HCEC 1CT (cell line): ENCODE data around the gene MITF.
A peak's percentile ranks its signal among the peaks of the same experiment; 100 is the strongest.

Experiments used
- DNase-seq: peaks from one replicate; pipeline ENCODE4 v3.0.0-alpha.2; 2017

Gene MITF

DNA sequence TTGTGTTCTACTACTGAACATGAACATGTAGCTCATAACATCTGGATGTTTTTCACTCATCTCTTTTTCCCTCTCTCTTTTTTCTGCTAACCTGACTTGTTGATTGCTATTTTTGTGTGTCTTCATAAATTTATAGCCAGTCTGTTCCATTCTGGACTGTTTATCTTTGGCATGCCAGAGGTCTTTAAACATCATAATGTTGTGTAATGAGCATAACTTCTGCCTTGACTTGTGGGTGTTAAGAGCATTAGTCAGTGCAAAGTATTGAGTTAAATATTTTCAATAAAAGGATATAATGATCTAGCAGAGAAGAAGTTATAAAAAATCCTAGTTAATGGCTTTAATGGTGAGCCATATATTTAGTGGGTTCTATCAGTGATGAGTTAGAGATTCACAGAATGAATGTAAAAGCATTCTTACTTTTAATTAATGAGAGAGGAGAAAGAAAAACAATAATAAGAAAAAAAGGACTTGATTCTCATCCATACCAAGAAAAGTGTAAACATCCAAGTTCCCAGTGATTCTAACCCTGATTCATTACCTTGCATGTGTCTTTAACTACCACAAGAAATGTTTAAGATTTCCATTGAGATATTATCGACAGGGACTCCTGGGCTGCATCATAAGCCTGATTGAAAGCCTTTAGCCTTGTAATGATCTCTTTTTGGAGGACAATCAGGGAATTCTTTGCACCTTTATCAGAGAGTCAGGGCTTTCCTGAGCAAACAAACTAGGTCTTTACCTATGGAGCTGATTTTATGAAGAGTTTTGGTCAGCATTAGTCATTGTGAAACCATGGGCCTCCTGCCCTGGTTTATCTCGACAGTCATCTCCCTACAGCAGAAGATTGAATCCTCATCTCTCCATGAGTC is 22.9 kb downstream of the MITF start:
- peak; percentile 95 for DNase-seq

GRCh38 chr3:69762768-69763229 is 23.5 kb downstream of the MITF start:
- no peak for DNase-seq

DNA sequence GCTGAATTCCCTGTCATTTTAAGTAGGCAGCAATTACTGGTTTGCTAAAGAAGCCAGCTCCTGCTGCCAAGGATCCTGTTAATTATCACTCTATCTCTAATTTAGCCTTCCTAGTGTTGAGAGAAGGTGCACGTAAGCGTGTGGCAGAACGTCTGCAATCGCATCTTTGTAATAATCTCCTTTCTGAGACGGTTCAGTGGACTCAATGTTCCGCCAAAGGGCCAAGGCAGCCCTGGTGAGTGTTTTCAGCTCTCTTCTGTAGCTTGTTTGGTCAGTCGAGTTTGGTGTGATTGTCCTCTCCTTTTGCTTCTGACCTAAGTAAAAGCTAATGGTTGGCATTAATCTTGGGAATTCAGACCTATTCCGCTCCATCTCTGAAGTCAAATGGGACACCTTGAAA is 24.2 kb downstream of the MITF start:
- DNase-seq = no peak

GRCh38 chr3:69764121-69764741 is 25.0 kb downstream of the MITF start:
- no peak for DNase-seq

DNA sequence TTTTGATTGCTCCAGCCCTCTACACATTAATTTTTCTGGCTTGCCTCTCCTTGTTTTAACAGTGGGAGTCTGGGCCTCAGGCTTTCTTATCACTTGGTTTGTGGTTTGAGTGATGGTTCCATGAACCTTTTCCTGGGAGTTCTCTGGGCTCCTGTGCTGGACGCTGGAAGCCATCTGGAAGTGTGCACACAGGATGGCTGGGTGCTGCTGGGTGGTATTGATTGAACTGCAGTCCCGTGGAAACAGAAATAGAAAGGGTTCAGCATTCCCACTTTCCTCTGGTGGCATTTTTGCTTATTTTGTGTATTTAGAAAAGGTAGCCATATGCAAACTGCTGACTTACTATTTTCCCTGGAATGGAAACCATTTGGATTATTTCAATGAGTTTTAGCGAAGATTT is 25.6 kb downstream of the MITF start:
- DNase-seq = no peak

GRCh38 chr3:69766638-69767037 is 27.4 kb downstream of the MITF start:
- DNase-seq = no peak

DNA sequence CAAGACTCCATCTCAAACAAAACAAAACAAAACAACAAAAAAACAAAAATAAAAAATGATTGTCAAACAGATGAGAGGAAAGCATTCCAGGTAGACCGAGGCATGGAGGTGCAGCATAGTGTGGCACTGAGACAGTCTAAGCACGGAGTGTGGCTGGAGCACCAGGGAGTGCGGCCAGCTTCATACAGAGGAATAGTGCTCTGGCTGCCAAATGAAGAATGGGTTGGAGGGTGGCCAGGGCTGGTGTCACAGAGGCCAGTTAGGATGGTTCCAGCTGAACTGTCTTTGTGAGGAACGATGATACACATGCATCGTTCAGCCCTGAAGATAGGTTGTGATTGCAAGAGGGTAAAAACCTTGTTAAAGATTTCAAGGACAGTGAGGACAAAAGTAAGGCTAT is 28.3 kb downstream of the MITF start:
- DNase-seq = no peak

- no peak for DNase-seq
Observed at GRCh38 chr3:69768438-69768837, 29.2 kb downstream of the MITF start.

DNA sequence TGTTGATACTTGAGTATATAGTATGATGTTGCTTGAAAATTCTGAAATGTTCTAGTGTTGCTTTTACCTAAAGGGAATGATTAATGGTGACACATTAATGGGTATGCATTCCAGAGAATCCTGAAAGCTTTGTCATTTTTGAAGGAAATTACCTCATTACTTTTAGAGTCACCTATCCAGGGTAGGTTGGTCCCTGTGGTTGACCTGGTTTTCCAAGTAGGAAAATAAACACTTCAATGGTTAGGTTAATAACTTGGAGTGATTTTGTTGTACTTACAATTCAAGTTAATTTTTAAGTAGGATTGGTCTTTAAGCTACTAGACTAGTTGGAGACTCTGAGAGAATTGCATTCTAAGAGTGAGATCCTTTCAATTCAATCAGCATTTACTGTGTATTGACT is 31.0 kb downstream of the MITF start:
- DNase-seq = peak; percentile 67

GRCh38 chr3:69770976-69771634 is 31.8 kb downstream of the MITF start:
- peak; percentile 71 for DNase-seq

- no peak for DNase-seq
Observed at GRCh38 chr3:69772152-69772867, 33.0 kb downstream of the MITF start.

DNA sequence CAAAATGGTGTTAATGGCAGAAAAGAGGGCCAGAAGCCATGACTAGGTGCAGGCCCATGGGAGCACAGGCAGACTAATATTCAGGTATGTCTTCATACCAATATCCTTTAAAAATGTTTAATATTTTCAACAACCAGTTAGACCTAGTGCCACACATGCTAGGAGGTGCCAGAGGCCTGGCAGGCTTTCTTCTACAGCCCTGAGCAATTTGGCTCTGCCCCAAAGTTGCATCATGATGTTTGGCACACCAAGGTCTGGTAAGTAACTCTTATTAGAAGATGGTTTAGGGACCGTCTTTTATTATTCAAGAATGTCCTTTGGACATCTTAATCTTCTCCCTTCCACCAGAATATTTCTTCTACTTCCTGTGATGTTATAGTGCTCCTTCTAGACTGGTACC is 34.8 kb downstream of the MITF start:
- DNase-seq = no peak

DNA sequence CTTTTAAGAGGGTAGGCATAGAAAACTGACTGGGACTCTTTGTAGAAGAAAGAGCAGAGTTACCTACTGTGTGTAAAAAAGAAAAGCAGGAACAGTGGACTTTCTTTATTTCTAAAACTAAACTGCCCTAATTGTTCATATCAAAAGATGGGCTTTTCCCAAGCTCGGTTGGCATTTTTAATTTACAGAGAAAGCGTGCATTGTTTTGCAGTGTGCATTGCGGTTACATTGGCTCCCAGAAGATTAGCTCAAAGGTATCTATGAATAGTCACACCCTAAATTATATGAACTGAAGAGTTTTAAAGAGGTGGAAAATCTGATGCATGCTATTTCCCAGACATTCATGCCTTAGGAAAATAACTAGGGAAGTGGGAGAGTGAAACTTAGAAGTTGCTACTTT is 36.5 kb downstream of the MITF start:
- no peak for DNase-seq

GRCh38 chr3:69776289-69776688 is 37.0 kb downstream of the MITF start:
- no peak for DNase-seq

DNA sequence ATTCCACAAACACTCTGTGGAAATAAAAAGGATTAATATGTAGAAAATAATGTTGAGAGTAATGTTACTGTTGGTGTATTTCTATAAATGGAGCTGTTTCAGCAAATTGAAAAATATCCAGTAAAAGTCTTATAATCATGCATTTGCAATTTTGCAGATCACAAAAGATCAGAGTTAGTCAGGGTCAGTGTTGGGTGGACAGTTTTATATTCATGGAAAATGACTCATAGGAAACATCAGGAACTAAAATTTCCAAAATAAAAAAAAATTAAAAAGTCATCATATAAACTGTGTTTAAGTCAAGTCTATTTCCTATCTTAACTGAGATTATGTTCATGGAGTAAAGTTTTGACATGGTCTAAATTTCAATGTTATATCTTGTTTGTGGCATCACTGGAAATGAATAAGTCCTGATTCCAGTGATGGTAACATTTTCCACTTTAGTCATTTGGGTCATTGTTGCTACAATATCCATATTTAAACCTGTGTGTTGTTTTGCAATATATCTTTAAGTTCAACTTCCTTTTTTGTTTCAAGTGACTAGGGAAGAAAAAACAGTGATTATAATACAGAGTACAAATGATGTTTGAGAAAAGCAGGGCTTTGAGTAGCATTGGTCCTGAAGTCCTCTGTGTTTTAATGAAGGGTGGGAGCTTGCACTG is 37.8 kb downstream of the MITF start:
- DNase-seq = peak; percentile 44

- DNase-seq = no peak
Observed at GRCh38 chr3:69777582-69777967, 38.3 kb downstream of the MITF start.

GRCh38 chr3:69781593-69781992 is 42.3 kb downstream of the MITF start:
- no peak for DNase-seq

DNA sequence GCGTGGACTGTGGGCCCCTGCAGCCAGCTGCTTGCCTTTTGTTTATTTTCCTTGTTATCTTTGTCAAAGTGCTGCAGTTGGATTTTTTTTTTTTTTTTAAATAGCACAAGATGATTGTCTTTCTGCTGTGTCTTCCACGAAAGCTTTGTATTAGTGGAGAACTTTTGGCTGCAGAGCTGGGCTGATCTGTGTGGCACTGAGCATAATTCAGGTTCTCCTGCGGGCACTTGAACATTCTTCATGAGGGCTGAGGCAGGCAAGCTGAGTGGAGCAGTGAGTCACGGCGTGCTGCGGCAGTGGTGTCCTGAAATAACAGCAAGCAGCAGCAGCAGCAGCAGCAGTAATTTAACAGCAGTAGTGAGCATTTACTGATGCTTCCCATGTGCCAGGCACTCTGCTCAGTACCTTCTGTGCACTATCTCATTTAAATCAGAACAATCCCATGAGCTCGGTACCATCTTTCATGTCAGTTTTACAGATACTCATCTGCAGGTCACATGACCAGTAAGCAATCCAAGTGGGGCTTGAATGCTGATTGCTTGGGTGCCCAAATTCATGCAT is 45.8 kb downstream of the MITF start:
- peak; percentile 87 for DNase-seq

DNA sequence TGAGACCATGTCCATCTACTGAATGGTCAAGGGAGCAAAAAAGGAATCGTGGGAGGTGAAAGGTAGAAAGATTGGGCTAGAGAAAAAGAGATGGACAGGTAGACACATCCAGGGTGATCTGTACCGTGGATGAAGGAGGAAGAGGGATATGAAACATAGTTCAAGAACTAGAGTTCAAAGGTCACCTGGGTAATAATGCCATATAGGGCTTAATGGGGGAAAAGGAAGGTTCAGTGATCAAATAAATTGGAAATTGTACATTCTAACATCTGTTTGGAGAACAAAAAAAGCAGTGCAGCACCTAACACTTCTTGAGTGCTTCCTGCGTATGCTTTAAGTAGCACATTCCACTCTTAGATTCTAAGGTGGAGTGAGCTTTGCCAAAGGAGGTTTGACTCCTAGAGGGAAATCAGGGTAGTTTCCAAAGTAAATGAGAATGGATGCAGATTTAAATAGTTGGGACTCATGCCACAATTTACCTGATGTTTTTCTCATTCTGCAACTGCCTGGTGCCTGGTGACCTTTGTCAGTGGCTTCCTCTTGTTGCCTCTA is 46.6 kb downstream of the MITF start:
- no peak for DNase-seq

GRCh38 chr3:69786854-69787253 is 47.6 kb downstream of the MITF start:
- no peak for DNase-seq

- peak; percentile 86 for DNase-seq
Observed at GRCh38 chr3:69787436-69788168, 48.3 kb downstream of the MITF start.
